Measurements from ENCODE around the gene BUB1. TPM values are rescaled to one million over a fixed set of nuclear protein-coding genes. Genes with fewer than 3 reads are reported as not detected.

The BUB1 gene
- total and polyA plus RNA-seq, 2 of the 8 experiments (the other 6 are each of a cell fraction or from before 2014, with no cell fraction given), result 48.4 to 113 TPM

- peaks cover 0 to 3% (median 0%) of the 10 kb centered on the region in 4 experiments; a peak in 3 of 7 replicates for H3K27me3 ChIP-seq (replicated peaks in 1 of 4; ENCODE audit: control insufficient read depth in 3 of 4, extremely low read depth in 1 of 4, insufficient read depth in 3 of 4, low read length in 3 of 4)
- no peak overlapping the region for H3K56ac ChIP-seq (replicated peaks; ENCODE audit: insufficient read length, low read depth, low read length)
- DNase-seq (ENCODE audit: low read depth in 1 of 2, low spot score in 2 of 2), result no peak
- no peak overlapping the region for H3K18ac ChIP-seq (ENCODE audit: extremely low read depth, low read length)
- H3K14ac ChIP-seq (ENCODE audit: insufficient read length), result no peak overlapping the region
- no peak overlapping the region for H2BK5ac ChIP-seq (ENCODE audit: low read depth, low read length)
- H3K9me3 ChIP-seq (ENCODE audit: insufficient read depth in 2 of 2, low read depth in 1 of 2, low read length in 1 of 2), result peaks cover 8 to 15% of the 10 kb centered on the region in 2 experiments
- no peak overlapping the region for H4K91ac ChIP-seq (replicated peaks; ENCODE audit: insufficient read length, low read length)
- no peak overlapping the region; a peak in 1 of 4 replicates for H3K4me2 ChIP-seq (ENCODE audit: insufficient read depth in 1 of 2, low read depth in 2 of 2, low read length in 2 of 2)
- FAIRE-seq, result no peak
- H2BK120ac ChIP-seq (replicated peaks; ENCODE audit: low read depth, low read length), result no peak overlapping the region
- 0 out of 8 replicates have a peak, but pooled peaks cover 0 to 3% (median 0%) of the 10 kb centered on the region in 4 experiments for H3K36me3 ChIP-seq (ENCODE audit: control insufficient read depth in 2 of 4, insufficient read depth in 4 of 4, low read length in 3 of 4)
- H3K79me2 ChIP-seq (ENCODE audit: control insufficient read depth in 1 of 2, insufficient read depth in 2 of 2, low read length in 2 of 2), result peaks cover 9 to 20% of the 10 kb centered on the region in 2 experiments; a peak in 3 of 4 replicates
- ChIA-PET POLR2A (ENCODE audit: partially characterized antibody) (interaction anchor here (0.7 to 4.6 kb wide), 4 partner anchors 8 to 52 kb away, joined by 3 to 49 read pairs (median 4); partner anchors contain the start of gene ACOXL), CTCF (ENCODE audit: partially characterized antibody) (interaction anchor here (0.8 to 2.9 kb wide), 5 partner anchors 31 to 196 kb away, joined by 3 to 27 read pairs (median 3); no protein-coding TSS in a partner anchor)
- no peak overlapping the region for H4K8ac ChIP-seq (ENCODE audit: extremely low read depth, insufficient read depth, low read length)
- H3K79me1 ChIP-seq (ENCODE audit: low read depth, low read length), result no peaks in the 10 kb centered on the region; the same call in 1 of the 2 replicates
- 87% methylated on average over 7 of the region's 7 CpGs; no CpG with 5 or more reads in 1 of the 2 experiments for WGBS, 2 experiments (ENCODE audit: extremely low coverage in 1 of 2, insufficient coverage in 1 of 2, insufficient read length in 1 of 2, insufficient replicate concordance in 2 of 2, low coverage in 1 of 2, low lambda C conversion rate in 2 of 2, missing lambda C conversion rate in 1 of 2)
- H3K4ac ChIP-seq (replicated peaks; ENCODE audit: insufficient read length, low read depth, low read length), result no peak overlapping the region
- H3K23me2 ChIP-seq (ENCODE audit: low read depth, low read length), result peaks cover 10% of the 10 kb centered on the region
- no peak overlapping the region for H3K23ac ChIP-seq (ENCODE audit: insufficient read length)
- TF ChIP-seq CHD2 (IDR thresholded peaks at IDR 0.05; ENCODE audit: low read length) (no peak), BRCA1 (IDR thresholded peaks at IDR 0.05; ENCODE audit: low read depth, low read length) (no peak), RNF2 (IDR thresholded peaks at IDR 0.05; ENCODE audit: borderline replicate concordance, low read depth, low read length, missing control alignments, poor library complexity, severe bottlenecking) (no peak), MAFK (IDR thresholded peaks at IDR 0.05; ENCODE audit: low read depth, low read length) (no peak)
- no peak overlapping the region for H3K9ac ChIP-seq (replicated peaks in 1 of 4; ENCODE audit: extremely low read depth in 1 of 4, low read depth in 3 of 4, low read length in 3 of 4)
- no peak overlapping the region for H2BK20ac ChIP-seq (ENCODE audit: low read length)
- no peak overlapping the region for H2AK5ac ChIP-seq (ENCODE audit: low read depth, low read length)
- H4K20me1 ChIP-seq (replicated peaks in 1 of 2; ENCODE audit: control insufficient read depth in 1 of 2, insufficient read depth in 2 of 2, low read length in 2 of 2), result peaks cover 0 to 4% of the 10 kb centered on the region in 2 experiments
- no peak overlapping the region for H4K5ac ChIP-seq (ENCODE audit: insufficient read length, low read depth, low read length)
- no peak overlapping the region for H3K27ac ChIP-seq (ENCODE audit: low read depth, low read length)
- no peak overlapping the region for H3K4me3 ChIP-seq (ENCODE audit: extremely low read depth in 1 of 4, insufficient read depth in 2 of 4, low read depth in 3 of 4, low read length in 4 of 4)
- H3K4me1 ChIP-seq (replicated peaks in 1 of 4; ENCODE audit: control insufficient read depth in 3 of 4, insufficient read depth in 4 of 4, low read length in 3 of 4), result peaks cover 0 to 14% (median 9%) of the 10 kb centered on the region in 4 experiments; a peak in 6 of 7 replicates
- H2BK12ac ChIP-seq (ENCODE audit: low read depth, low read length), result no peak overlapping the region
- no peak overlapping the region for H2AFZ ChIP-seq (ENCODE audit: low read length)
- H2BK15ac ChIP-seq (ENCODE audit: low read length), result no peak overlapping the region
These were observed 2.8 kb upstream of the BUB1 start for GRCh38 chr2:110680709-110681108.
